GM19238 (cell line): ENCODE measurements around the gene ASB5.
"Not testable (repeated sequence)": the region's sequence is repeated elsewhere in the genome, so short reads cannot be mapped to it uniquely, and the experiment has no call there.

ENCODE experiments used
- DNase-seq: peaks from one replicate; pipeline ENCODE4 v3.0.0; 2011; ENCODE audit warnings: low spot score; ENCODE audit not compliant: insufficient read length

ASB5 gene

GRCh38 chr4:176279560-176279959 lies 10.5 kb upstream of the ASB5 start:
- DNase-seq: not testable (repeated sequence)

DNA sequence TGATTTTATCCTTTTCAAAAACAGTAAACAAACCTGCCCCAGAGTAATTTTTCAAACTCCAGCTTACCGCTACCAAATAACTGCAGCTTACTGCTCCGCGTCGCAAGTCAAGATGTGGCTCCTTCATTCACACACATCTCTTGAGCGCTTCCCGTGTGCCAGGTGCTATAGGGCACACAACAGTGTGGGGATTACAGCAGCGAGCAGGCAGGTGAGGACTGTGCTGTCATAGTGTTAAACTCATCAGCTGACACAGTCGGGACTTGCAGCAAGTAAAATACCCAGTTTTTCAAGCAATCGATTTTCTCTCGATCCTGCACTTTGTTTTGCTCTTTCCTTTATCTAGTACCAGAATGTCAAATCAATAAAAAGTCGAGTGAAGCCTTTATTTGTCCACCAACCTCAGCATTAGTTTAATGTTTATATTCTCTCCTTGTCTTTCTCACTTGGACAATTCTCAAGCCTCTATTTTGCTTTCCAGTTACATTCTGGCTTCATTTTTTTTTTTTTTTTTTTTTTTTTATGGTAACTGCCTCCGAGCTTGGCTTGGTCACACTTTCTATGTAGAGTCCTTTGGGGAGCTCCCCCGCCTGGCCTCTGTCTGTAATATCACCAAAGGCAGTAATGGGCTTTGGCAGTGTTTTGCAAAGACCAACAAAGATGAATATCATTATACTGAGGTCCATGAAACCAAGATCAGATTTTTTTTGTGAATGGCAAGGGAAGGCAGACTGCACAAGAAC lies 8.3 kb upstream of the ASB5 start:
- DNase-seq: peak; percentile 11

- no peak for DNase-seq
These were observed 7.7 kb upstream of the ASB5 start for GRCh38 chr4:176276710-176277109.

DNA sequence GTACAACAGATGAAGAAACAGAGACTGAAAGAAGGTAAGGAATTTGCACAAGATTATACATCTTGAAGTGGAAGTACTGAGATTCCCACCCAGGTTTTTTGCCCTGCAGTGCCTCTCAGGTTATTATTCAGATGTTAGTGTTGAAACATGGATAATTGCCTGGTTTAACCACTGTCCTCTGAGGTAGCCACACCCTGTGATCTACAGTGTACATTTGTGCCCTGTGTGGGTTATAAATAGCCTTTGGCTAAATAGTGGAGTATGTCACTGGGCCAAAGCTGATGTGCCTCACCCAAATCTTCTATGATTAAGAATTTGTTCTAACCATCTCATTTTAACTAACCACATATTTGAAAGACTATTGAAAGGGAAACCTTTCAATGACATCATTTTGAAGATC lies 5.4 kb upstream of the ASB5 start:
- DNase-seq: no peak

GRCh38 chr4:176273736-176274135 lies 4.7 kb upstream of the ASB5 start:
- DNase-seq: no peak

DNA sequence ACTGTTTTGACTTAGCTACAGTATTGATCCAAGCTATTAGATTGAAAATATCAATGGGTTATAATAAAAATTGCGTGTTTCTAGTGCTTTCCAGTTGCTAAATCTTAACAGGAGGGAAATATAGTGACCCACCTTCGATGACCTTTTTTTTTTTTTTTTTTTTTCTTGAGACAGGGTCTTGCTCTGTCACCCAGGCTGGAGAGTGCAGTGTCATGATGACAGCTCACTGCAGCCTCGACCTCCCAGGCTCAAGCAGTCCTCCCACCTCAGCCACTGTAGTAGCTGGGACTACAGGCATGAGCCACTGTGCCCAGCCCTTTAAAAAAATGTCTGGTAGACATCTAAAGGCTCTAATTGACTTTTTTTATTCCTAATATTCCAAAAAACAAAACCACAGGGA lies 3.8 kb upstream of the ASB5 start:
- DNase-seq: no peak

- DNase-seq: no peak
These were observed 2.7 kb upstream of the ASB5 start for GRCh38 chr4:176271749-176272148.

- no peak for DNase-seq
These were observed 1.6 kb upstream of the ASB5 start for GRCh38 chr4:176270669-176271068.

DNA sequence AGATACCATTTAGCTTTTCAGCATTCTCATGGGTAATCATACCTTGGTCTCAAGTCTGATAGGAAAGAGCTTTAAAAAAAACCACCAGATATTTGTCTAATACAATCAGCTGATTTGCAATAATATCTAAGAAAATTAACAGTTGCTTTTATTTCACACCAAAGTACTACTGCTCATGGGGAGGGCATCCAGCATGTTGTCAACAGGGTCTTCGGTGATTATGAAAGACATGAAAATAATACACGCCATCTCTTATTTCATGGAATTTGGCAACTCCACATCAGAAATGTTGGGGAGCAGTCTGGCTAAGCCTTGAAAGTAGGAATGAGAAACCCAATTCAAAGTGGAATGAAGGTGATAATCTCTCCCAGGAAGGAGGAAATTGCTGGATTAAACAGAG lies 3.0 kb downstream of the ASB5 start:
- DNase-seq: no peak

- DNase-seq: no peak
These were observed 6.8 kb downstream of the ASB5 start for GRCh38 chr4:176262243-176262642.

- DNase-seq: no peak
These were observed 7.5 kb downstream of the ASB5 start for GRCh38 chr4:176261481-176261880.

- no peak for DNase-seq
These were observed 8.0 kb downstream of the ASB5 start for GRCh38 chr4:176261018-176261417.

GRCh38 chr4:176259330-176260090 lies 9.5 kb downstream of the ASB5 start:
- no peak for DNase-seq

- no peak for DNase-seq
These were observed 10.9 kb downstream of the ASB5 start for GRCh38 chr4:176258135-176258534.

DNA sequence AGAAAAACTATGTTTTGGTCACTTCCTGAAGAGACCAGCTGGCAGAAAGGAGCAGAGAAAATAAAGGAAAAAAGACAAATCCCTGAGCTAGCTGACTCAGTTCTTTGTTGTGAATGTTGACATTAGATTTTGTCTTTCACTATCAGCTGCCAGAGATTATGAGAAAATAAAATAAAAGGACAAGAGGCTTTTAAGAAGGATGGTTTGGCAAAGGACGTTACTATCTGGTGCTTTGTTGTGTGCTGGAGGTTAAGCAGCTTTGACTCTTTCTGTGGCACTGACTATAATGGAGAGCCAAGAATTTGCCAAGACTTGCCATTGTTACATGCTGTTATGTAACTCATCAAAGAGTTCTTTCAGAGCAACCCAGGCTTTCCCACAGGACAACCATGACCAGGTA lies 12.1 kb downstream of the ASB5 start:
- DNase-seq: no peak

GRCh38 chr4:176242764-176243347 lies 26.2 kb downstream of the ASB5 start:
- DNase-seq: no peak

DNA sequence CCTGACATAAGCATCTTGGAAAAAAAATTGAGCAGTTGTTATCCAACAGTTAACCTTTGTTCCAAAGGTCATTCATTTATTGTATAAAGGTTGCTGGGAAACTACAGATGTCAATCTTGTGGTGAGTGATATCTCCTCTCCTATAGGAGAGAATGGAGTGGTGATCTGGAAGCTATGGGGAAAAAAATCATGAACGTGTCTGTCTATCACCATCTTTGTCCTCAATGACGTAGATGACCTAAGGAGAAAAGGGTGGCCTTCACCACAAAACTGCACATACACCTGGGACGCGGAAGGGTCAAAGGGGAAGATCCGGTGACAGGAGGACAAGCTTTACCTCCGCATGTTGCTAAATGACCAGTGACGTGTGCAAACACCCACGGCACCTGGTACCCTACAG lies 27.3 kb downstream of the ASB5 start:
- DNase-seq: no peak

- DNase-seq: no peak
These were observed 30.2 kb downstream of the ASB5 start for GRCh38 chr4:176238826-176239225.

- no peak for DNase-seq
These were observed 30.8 kb downstream of the ASB5 start for GRCh38 chr4:176238157-176238610.

- DNase-seq: no peak
These were observed 32.1 kb downstream of the ASB5 start for GRCh38 chr4:176236946-176237345.

DNA sequence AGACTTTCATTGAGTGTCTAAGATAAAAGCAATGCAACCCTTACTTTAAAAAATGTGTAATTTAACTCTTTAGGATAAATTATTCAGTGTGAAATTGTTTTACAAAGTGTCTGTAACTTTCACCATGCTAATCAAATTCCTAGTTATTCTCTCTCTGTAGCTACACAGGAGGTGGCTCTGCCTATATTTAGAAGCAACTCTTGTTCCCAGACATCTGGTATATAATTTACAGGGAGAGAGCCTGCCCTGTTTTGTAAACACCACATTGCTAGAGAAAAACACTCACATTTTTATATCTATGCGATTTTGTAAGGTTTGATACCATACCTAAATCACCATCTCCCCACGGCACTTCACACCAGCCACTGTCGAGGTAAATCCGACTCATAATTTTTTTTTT lies 38.2 kb downstream of the ASB5 start:
- no peak for DNase-seq

DNA sequence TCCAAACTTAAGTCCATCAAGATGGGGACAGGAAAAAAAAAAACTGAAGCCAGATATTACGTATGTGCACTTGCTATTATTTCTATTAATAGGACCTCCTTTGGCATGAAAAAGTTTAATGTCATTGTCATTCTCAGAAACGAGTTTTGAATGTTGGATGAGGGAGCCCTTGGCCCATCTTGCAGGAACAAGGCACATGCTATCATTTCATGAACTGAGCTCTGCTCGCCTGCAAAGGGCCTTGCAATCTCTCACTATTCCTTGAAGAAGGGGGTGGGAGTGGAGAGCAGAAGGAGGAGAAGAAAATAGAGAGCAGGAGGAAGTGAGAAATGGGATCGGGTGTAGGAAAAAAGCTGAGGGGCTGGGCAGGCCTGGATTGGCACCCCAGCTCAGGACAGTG lies 39.4 kb downstream of the ASB5 start:
- no peak for DNase-seq

- no peak for DNase-seq
These were observed 42.3 kb downstream of the ASB5 start for GRCh38 chr4:176226736-176227135.
